ENCODE results near the gene MEI1.
"Not testable (repeated sequence)": the region's sequence is repeated elsewhere in the genome, so short reads cannot be mapped to it uniquely, and the experiment has no call there.

MEI1 gene

GRCh38 chr22:41683052-41683451, 16.3 kb upstream of the MEI1 start:
- no peak for TF ChIP-seq CTCF (IDR thresholded peaks at IDR 0.05; ENCODE audit: low read depth, low read length)
- DNase-seq (ENCODE audit: extremely low read depth, low read depth): no peak

- DNase-seq (ENCODE audit: extremely low read depth, low read depth): no peak
- no peak for TF ChIP-seq CTCF (IDR thresholded peaks at IDR 0.05; ENCODE audit: low read depth, low read length)
Observed at GRCh38 chr22:41683616-41684015, 15.7 kb upstream of the MEI1 start.

- no peak for TF ChIP-seq CTCF (IDR thresholded peaks at IDR 0.05; ENCODE audit: low read depth, low read length)
- no peak for DNase-seq (ENCODE audit: extremely low read depth, low read depth)
Observed at GRCh38 chr22:41684194-41684593, 15.1 kb upstream of the MEI1 start.

DNA sequence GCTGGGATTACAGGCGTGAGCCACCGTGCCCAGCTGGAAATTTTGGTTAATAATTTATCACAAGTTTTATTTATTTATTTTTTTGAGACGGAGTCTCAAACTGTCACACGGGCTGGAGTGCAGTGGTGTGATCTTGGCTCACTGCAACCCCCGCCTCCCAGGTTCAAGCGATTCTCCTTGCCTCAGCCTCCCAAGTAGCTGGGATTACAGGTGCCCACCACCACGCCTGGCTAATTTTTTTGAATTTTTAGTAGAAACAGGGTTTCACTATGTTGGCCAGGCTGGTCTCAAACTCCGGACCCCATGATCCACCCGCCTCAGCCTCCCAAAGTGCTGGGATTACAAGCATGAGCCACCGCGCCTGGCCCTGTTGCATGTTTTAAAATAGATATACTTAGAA, 12.4 kb upstream of the MEI1 start:
- DNase-seq (ENCODE audit: extremely low read depth, low read depth): not testable (repeated sequence)

DNA sequence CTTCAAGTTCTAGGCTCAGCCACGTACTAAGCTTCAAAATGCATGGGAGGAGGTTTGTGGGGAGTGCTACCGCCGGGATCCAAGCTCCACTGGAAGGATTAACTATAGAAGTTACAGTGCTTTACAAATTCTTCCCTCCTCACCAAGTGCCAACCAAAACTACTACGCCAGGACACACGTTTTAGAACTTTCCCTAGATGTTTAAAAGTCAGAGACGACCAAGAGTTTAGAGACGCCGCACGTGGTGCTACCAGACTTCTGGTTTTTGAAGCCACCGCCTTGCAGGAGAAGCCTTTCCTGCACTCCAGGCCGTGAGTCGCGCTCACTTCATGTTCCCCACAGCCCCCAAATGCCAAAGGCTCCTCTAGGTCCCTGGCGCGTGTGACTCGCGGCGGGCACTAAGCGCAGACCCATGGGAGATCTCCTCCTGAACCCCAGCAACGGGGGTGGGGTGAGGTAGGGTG, 11.4 kb upstream of the MEI1 start:
- DNase-seq (ENCODE audit: extremely low read depth, low read depth): no peak
- no peak for TF ChIP-seq CTCF (IDR thresholded peaks at IDR 0.05; ENCODE audit: low read depth, low read length)

- no peak for TF ChIP-seq CTCF (IDR thresholded peaks at IDR 0.05; ENCODE audit: low read depth, low read length)
- DNase-seq (ENCODE audit: extremely low read depth, low read depth): peak; percentile 70
Observed at GRCh38 chr22:41688365-41689211, 10.7 kb upstream of the MEI1 start, which contains the start of gene SNU13. TSS of gene SNU13 (minus strand) at chr22:41688867. CDS start at chr22:41688796, 71 bp downstream.

DNA sequence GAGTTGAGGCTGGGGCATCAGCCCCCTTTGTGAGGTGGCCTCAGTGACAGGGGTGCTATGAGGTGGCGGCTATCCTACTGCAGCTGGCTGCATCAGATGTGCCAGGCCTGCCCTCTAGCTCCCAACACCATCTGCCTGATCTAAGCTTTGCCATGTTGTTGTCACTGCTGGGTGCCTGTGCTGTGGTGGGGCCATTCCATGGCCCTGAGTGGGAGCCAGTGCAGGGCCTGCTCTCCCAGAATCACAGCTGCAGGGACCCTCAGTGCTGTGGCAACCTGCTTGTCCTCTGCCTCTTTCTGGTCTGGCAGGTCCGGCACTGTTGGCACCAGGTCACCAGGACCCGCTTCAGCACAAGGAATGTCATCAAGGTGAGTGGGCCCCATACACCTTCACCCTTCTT, 8.8 kb upstream of the MEI1 start:
- TF ChIP-seq CTCF (IDR thresholded peaks at IDR 0.05; ENCODE audit: low read depth, low read length): no peak
- no peak for DNase-seq (ENCODE audit: extremely low read depth, low read depth)

- no peak for DNase-seq (ENCODE audit: extremely low read depth, low read depth)
- no peak for TF ChIP-seq CTCF (IDR thresholded peaks at IDR 0.05; ENCODE audit: low read depth, low read length)
Observed at GRCh38 chr22:41695211-41695610, 4.1 kb upstream of the MEI1 start.

Data from AG09319 (cell line).